ENCODE measurements around the gene SMG6.

DNA sequence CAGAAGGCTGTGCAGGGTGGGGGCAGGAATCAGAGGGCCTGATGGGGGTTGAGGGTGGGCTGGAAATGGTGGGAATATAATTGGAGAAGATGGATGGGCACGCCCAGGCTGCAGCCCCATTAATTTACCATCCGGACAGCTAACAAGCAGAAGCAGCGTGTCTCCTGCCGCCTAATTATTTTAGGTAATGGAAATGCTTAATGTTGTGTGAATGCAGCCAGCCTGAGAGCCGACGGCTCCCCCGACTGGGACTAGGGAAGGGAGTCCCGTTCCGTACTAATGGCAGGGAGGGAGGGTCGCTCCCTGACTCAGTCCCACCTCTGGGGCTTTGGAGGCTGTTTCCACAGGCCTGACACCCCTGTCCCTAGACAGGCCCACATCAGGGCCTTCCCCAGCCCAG is 266.4 kb downstream of the SMG6 start:
- no peak for TF ChIP-seq CTCF (conservative IDR thresholded peaks at IDR 0.05; ENCODE audit: low read depth, low read length)
- no peak for TF ChIP-seq EZH2 (IDR thresholded peaks at IDR 0.05; ENCODE audit: borderline replicate concordance, low read depth, low read length, poor library complexity, severe bottlenecking)
